K562 (cell line): ENCODE data around the gene CRAT. TPM values are rescaled to one million over a fixed set of nuclear protein-coding genes. Genes with fewer than 3 reads are reported as not detected.

ENCODE experiments used
- AFF1 ChIP-seq, 2 experiments: fragments of 450-650 bp; IDR thresholded peaks; 2 replicates each; pipeline ENCODE4 v1.6.1; 2018; ENCODE audit warnings: mild to moderate bottlenecking in 2 of 2, low read depth in 1 of 2; ENCODE audit not compliant: partially characterized antibody in 2 of 2
- CBX5 ChIP-seq: IDR thresholded peaks from 2 replicates; pipeline ENCODE4 v1.6.1; 2014; ENCODE audit warnings: low read depth, borderline replicate concordance
- EHMT2 ChIP-seq: fragments of 450-650 bp; IDR thresholded peaks from 2 replicates; pipeline ENCODE4 v1.6.1; 2018; ENCODE audit warnings: antibody characterized with exemption
- ETS1 ChIP-seq: conservative IDR thresholded peaks from 2 replicates; pipeline ENCODE4 v1.6.1; 2011; ENCODE audit warnings: low read depth, mild to moderate bottlenecking, low read length; ENCODE audit not compliant: control insufficient read depth
- GABPB1 ChIP-seq: sonication (generic); formaldehyde crosslinking; IDR thresholded peaks from 2 replicates; pipeline ENCODE4 v1.8.0; 2022; ENCODE audit warnings: mild to moderate bottlenecking, missing genetic modification reagents
- GTF2E2 ChIP-seq: fragments of 200-800 bp; sonication (Bioruptor generic); IDR thresholded peaks from 2 replicates; pipeline ENCODE4 v1.6.1; 2016; ENCODE audit warnings: missing genetic modification characterization, missing compliant biosample characterization
- KLF10 ChIP-seq: fragments of 250-450 bp; sonication (Bioruptor Pico); IDR thresholded peaks from 2 replicates; pipeline ENCODE4 v1.6.1; 2021; ENCODE audit warnings: matching md5 sums
- MCM5 ChIP-seq: fragments of 450-650 bp; IDR thresholded peaks from 2 replicates; pipeline ENCODE4 v1.6.1; 2016; ENCODE audit warnings: low read depth
- MTF1 ChIP-seq: fragments of 250-450 bp; sonication (Bioruptor Pico); IDR thresholded peaks from 2 replicates; pipeline ENCODE4 v1.9.0; 2021; ENCODE audit warnings: moderate library complexity, mild to moderate bottlenecking, inconsistent platforms, borderline replicate concordance
- NFYB ChIP-seq: IDR thresholded peaks from 2 replicates; pipeline ENCODE4 v1.6.1; 2011; ENCODE audit warnings: mild to moderate bottlenecking, moderate library complexity; ENCODE audit not compliant: insufficient read length; ENCODE audit errors: extremely low read depth
- NR2F6 ChIP-seq: fragments of 450-650 bp; formaldehyde crosslinking; IDR thresholded peaks from 2 replicates; pipeline ENCODE4 v1.4.0; 2020; ENCODE audit warnings: mild to moderate bottlenecking
- OTX1 ChIP-seq: fragments of 450-650 bp; formaldehyde crosslinking; IDR thresholded peaks from 2 replicates; pipeline ENCODE4 v1.4.0; 2022; ENCODE audit warnings: mild to moderate bottlenecking
- POLR2AphosphoS2 ChIP-seq: IDR thresholded peaks from 2 replicates; pipeline ENCODE4 v1.6.1; 2012; ENCODE audit warnings: low read length, improper control_type of control experiment
- SAFB2 ChIP-seq: fragments of 200-400 bp; formaldehyde crosslinking; IDR thresholded peaks from 2 replicates; pipeline ENCODE4 v1.6.1; 2018; ENCODE audit warnings: borderline replicate concordance, low read length, low read depth, moderate library complexity; ENCODE audit not compliant: severe bottlenecking
- TCFL5 ChIP-seq: fragments of 250-450 bp; sonication (Bioruptor Pico); conservative IDR thresholded peaks from 2 replicates; pipeline ENCODE4 v1.6.1; 2021; ENCODE audit warnings: mild to moderate bottlenecking, moderate library complexity, matching md5 sums
- ZBTB17 ChIP-seq: fragments of 450-650 bp; formaldehyde crosslinking; IDR thresholded peaks from 2 replicates; pipeline ENCODE4 v1.4.0; 2020; ENCODE audit warnings: mild to moderate bottlenecking
- ZNF124 ChIP-seq: sonication (generic); formaldehyde crosslinking; IDR thresholded peaks from 2 replicates; pipeline ENCODE4 v1.8.1; 2022; ENCODE audit warnings: missing genetic modification reagents
- ZNF253 ChIP-seq: fragments of 250-450 bp; sonication (Bioruptor Pico); conservative IDR thresholded peaks from 2 replicates; pipeline ENCODE4 v1.6.1; 2021; ENCODE audit warnings: mild to moderate bottlenecking
- ZNF282 ChIP-seq: sonication (generic); formaldehyde crosslinking; IDR thresholded peaks from 2 replicates; pipeline ENCODE4 v1.8.1; 2023; ENCODE audit warnings: missing genetic modification reagents
- ZNF445 ChIP-seq: fragments of 250-450 bp; sonication (Bioruptor Pico); IDR thresholded peaks from 2 replicates; pipeline ENCODE4 v1.4.0; 2020; ENCODE audit warnings: low read depth, mild to moderate bottlenecking, moderate library complexity
- polyA plus RNA-seq, 8 experiments: library from polyadenylated mRNA; depleted of rRNA in 4 of 8; stranded (reverse) in 5 of 8; unstranded in 3 of 8; fragments of >200 nt; fragmentation: Nextera tagmentation in 2 of 8; fragmentation: Illumina TruSeq in 1 of 8; extraction: Ambion mirVana in 2 of 8; extraction: Trizol in 1 of 8; gene quantifications; 2 replicates each; pipeline versions ENCODE4 v1.2.1 to v1.2.3, GENCODE V29; 2011 to 2014; ENCODE audit warnings: inconsistent platforms in 1 of 8, missing spikeins in 1 of 8
- total RNA-seq, 7 experiments: library from RNA; depleted of rRNA in 6 of 7; stranded (reverse); fragments of >200 nt in 6 of 7; fragmentation: Illumina TruSeq in 2 of 7; extraction: Trizol in 2 of 7; gene quantifications; 2 replicates each; pipeline versions ENCODE4 v1.2.1 to v1.2.3, GENCODE V29; 2011 to 2021; ENCODE audit warnings: low replicate concordance in 1 of 7
- TF ChIP-seq, protein P1 (sequence below), 3 experiments: IDR thresholded peaks in 2 of 3; conservative IDR thresholded peaks in 1 of 3; 2 replicates each; pipeline ENCODE4 v1.5.1; 2011 to 2012; ENCODE audit warnings: low read length in 3 of 3, mild to moderate bottlenecking in 3 of 3, control low read depth in 2 of 3, improper control_type of control experiment in 1 of 3, inconsistent platforms in 1 of 3, low read depth in 1 of 3, mixed read lengths in 1 of 3, moderate library complexity in 1 of 3; ENCODE audit not compliant: insufficient read depth in 2 of 3
- TF ChIP-seq, protein P2 (sequence below): sonication (generic); formaldehyde crosslinking; IDR thresholded peaks from 2 replicates; pipeline ENCODE4 v1.9.0; 2022; ENCODE audit warnings: mild to moderate bottlenecking, missing genetic modification reagents

CRAT gene
- total and polyA plus RNA-seq, 9 of the 15 experiments (the other 6 are each of a cell fraction or from before 2014, with no cell fraction given), result 0.20 to 13.8 (median 5.4) TPM

GRCh38 chr9:129139993-129140396 lies 29.4 kb upstream of the CRAT start (continued):
- TF ChIP-seq MCM5 (no peak), NR2F6 (CRISPR knock-in tag) (no peak), KLF10 (CRISPR knock-in tag) (no peak), CBX5 (no peak), GABPB1 (CRISPR knock-in tag) (peak; percentile 81), TCFL5 (no peak), POLR2AphosphoS2 (no peak), MTF1 (no peak), ZNF124 (CRISPR knock-in tag) (no peak), ETS1 (peak; percentile 75; the same call in 1 of the 2 replicates), ZNF445 (CRISPR knock-in tag) (no peak), ZNF253 (CRISPR knock-in tag) (no peak), SAFB2 (no peak), AFF1 (IDR thresholded peaks at IDR 0.05; ENCODE audit: low read depth in 1 of 2, partially characterized antibody in 2 of 2) (peak in 1 of 2 experiments; percentile 87), ZNF282 (no peak), GTF2E2 (tag) (peak; percentile 86; the same call in 1 of the 2 replicates), OTX1 (CRISPR knock-in tag) (no peak), EHMT2 (no peak), ZBTB17 (CRISPR knock-in tag) (no peak), NFYB (no peak)
- TF ChIP-seq, protein P1, sequence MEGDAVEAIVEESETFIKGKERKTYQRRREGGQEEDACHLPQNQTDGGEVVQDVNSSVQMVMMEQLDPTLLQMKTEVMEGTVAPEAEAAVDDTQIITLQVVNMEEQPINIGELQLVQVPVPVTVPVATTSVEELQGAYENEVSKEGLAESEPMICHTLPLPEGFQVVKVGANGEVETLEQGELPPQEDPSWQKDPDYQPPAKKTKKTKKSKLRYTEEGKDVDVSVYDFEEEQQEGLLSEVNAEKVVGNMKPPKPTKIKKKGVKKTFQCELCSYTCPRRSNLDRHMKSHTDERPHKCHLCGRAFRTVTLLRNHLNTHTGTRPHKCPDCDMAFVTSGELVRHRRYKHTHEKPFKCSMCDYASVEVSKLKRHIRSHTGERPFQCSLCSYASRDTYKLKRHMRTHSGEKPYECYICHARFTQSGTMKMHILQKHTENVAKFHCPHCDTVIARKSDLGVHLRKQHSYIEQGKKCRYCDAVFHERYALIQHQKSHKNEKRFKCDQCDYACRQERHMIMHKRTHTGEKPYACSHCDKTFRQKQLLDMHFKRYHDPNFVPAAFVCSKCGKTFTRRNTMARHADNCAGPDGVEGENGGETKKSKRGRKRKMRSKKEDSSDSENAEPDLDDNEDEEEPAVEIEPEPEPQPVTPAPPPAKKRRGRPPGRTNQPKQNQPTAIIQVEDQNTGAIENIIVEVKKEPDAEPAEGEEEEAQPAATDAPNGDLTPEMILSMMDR (IDR thresholded peaks at IDR 0.05 in 2 of 3, conservative IDR thresholded peaks at IDR 0.05 in 1 of 3; ENCODE audit: insufficient read depth in 2 of 3, low read depth in 1 of 3, low read length in 3 of 3), result no peak
- TF ChIP-seq, protein P2, sequence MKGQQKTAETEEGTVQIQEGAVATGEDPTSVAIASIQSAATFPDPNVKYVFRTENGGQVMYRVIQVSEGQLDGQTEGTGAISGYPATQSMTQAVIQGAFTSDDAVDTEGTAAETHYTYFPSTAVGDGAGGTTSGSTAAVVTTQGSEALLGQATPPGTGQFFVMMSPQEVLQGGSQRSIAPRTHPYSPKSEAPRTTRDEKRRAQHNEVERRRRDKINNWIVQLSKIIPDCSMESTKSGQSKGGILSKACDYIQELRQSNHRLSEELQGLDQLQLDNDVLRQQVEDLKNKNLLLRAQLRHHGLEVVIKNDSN (CRISPR knock-in tag), result no peak
